WTC11 (cell line): ENCODE results near the gene CAMK2D. TPM values are rescaled to one million over a fixed set of nuclear protein-coding genes. Genes with fewer than 3 reads are reported as not detected.

Experiments used
- ATAC-seq: fragments of 200-7000 bp; cut with Tn5 transposase; 2 replicates; pipeline ENCODE4 v1.10.0; 2021; ENCODE audit warnings: mild to moderate bottlenecking, moderate library complexity
- CTCF ChIA-PET: fragments of 300-600 bp; sonication (Branson Sonifier 250); formaldehyde crosslinking; loops from one replicate; lab custom pipeline; 2021; ENCODE audit warnings: antibody characterized with exemption; lab: Charles Lee
- POLR2A ChIA-PET: fragments of 350-600 bp; sonication (Branson Sonifier 250); formaldehyde crosslinking; loops from one replicate; lab custom pipeline; 2021; ENCODE audit warnings: antibody characterized with exemption; lab: Charles Lee
- DNase-seq: peaks from one replicate; pipeline ENCODE4 v3.0.0; 2021; ENCODE audit warnings: low spot score
- H3K27ac Mint-ChIP-seq: 2 replicates; pipeline ENCODE4 v1.8.0; 2021; ENCODE audit warnings: mixed read lengths
- H3K27me3 Mint-ChIP-seq: 2 replicates; pipeline ENCODE4 v1.8.0; 2021; ENCODE audit warnings: low read depth, mild to moderate bottlenecking, moderate library complexity, mixed read lengths
- H3K36me3 Mint-ChIP-seq: 2 replicates; pipeline ENCODE4 v1.8.0; 2021; ENCODE audit warnings: mixed read lengths
- H3K4me1 Mint-ChIP-seq: 2 replicates; pipeline ENCODE4 v1.8.0; 2022; ENCODE audit warnings: mixed read lengths
- H3K4me3 Mint-ChIP-seq: 2 replicates; pipeline ENCODE4 v1.8.0; 2021; ENCODE audit warnings: mild to moderate bottlenecking, moderate library complexity, mixed read lengths
- H3K9me3 Mint-ChIP-seq: 2 replicates; pipeline ENCODE4 v1.8.0; 2021; ENCODE audit warnings: mixed read lengths
- CREB1 ChIP-seq: sonication (generic); formaldehyde crosslinking; IDR thresholded peaks from 2 replicates; pipeline ENCODE4 v1.8.0; 2023; ENCODE audit warnings: mild to moderate bottlenecking, missing genetic modification reagents
- ELF4 ChIP-seq: sonication (generic); formaldehyde crosslinking; IDR thresholded peaks from 2 replicates; pipeline ENCODE4 v1.8.1; 2022; ENCODE audit warnings: low read depth, mild to moderate bottlenecking, moderate library complexity, missing genetic modification reagents
- GABPB1 ChIP-seq: sonication (generic); formaldehyde crosslinking; IDR thresholded peaks from 2 replicates; pipeline ENCODE4 v1.8.1; 2023; ENCODE audit warnings: mild to moderate bottlenecking, missing genetic modification reagents
- GRHL2 ChIP-seq: fragments of 250-450 bp; sonication (Bioruptor Pico); IDR thresholded peaks from 2 replicates; pipeline ENCODE4 v1.8.0; 2022; ENCODE audit warnings: mild to moderate bottlenecking, moderate library complexity; ENCODE audit not compliant: insufficient replicate concordance, severe bottlenecking
- JAZF1 ChIP-seq: fragments of 250-450 bp; sonication (Bioruptor Pico); IDR thresholded peaks from 2 replicates; pipeline ENCODE4 v1.9.0; 2021; ENCODE audit warnings: moderate library complexity, mild to moderate bottlenecking, inconsistent platforms
- NFE2L1 ChIP-seq: sonication (generic); formaldehyde crosslinking; IDR thresholded peaks from 2 replicates; pipeline ENCODE4 v1.8.1; 2023; ENCODE audit warnings: missing genetic modification reagents
- PRRX2 ChIP-seq: fragments of 250-450 bp; sonication (Bioruptor Pico); IDR thresholded peaks from 2 replicates; pipeline ENCODE4 v1.8.0; 2021; ENCODE audit warnings: mild to moderate bottlenecking
- RORB ChIP-seq: fragments of 250-450 bp; sonication (Bioruptor Pico); IDR thresholded peaks from 2 replicates; pipeline ENCODE4 v1.9.0; 2021; ENCODE audit warnings: mild to moderate bottlenecking
- TEAD1 ChIP-seq: sonication (generic); formaldehyde crosslinking; IDR thresholded peaks from 2 replicates; pipeline ENCODE4 v1.8.0; 2022; ENCODE audit warnings: mild to moderate bottlenecking, missing genetic modification reagents
- ZNF121 ChIP-seq: sonication (generic); formaldehyde crosslinking; IDR thresholded peaks from 2 replicates; pipeline ENCODE4 v1.8.0; 2023; ENCODE audit warnings: missing genetic modification reagents
- ZNF263 ChIP-seq: sonication (generic); formaldehyde crosslinking; IDR thresholded peaks from 2 replicates; pipeline ENCODE4 v1.8.1; 2022; ENCODE audit warnings: low read depth, mild to moderate bottlenecking, moderate library complexity, missing genetic modification reagents
- total RNA-seq: library from RNA; stranded (reverse); gene quantifications from 3 replicates; pipeline ENCODE4 v1.2.3, GENCODE V29; 2021
- TF ChIP-seq, protein P1 (sequence below): fragments of 250-450 bp; sonication (Bioruptor Pico); IDR thresholded peaks from 2 replicates; pipeline ENCODE4 v1.8.0; 2021; ENCODE audit warnings: mild to moderate bottlenecking
- TF ChIP-seq, protein P2 (sequence below): sonication (generic); formaldehyde crosslinking; IDR thresholded peaks from 2 replicates; pipeline ENCODE4 v1.8.1; 2023; ENCODE audit warnings: mild to moderate bottlenecking, missing genetic modification reagents, moderate library complexity
- TF ChIP-seq, protein P3 (sequence below): sonication (generic); formaldehyde crosslinking; IDR thresholded peaks from 2 replicates; pipeline ENCODE4 v1.8.0; 2023; ENCODE audit warnings: missing genetic modification reagents
- TF ChIP-seq, protein P4 (sequence below): fragments of 250-450 bp; sonication (Bioruptor Pico); IDR thresholded peaks from 2 replicates; pipeline ENCODE4 v1.9.0; 2021; ENCODE audit warnings: mild to moderate bottlenecking
- TF ChIP-seq, protein P5 (sequence below): sonication (generic); formaldehyde crosslinking; IDR thresholded peaks from 2 replicates; pipeline ENCODE4 v1.8.1; 2022; ENCODE audit warnings: mild to moderate bottlenecking, moderate library complexity, missing genetic modification reagents
- TF ChIP-seq, protein P6 (sequence below): sonication (generic); formaldehyde crosslinking; IDR thresholded peaks from 2 replicates; pipeline ENCODE4 v1.8.0; 2022; ENCODE audit warnings: mild to moderate bottlenecking, missing genetic modification reagents

The CAMK2D gene
- total RNA-seq, 1 experiment from 2014 or later: 16.5 TPM

DNA sequence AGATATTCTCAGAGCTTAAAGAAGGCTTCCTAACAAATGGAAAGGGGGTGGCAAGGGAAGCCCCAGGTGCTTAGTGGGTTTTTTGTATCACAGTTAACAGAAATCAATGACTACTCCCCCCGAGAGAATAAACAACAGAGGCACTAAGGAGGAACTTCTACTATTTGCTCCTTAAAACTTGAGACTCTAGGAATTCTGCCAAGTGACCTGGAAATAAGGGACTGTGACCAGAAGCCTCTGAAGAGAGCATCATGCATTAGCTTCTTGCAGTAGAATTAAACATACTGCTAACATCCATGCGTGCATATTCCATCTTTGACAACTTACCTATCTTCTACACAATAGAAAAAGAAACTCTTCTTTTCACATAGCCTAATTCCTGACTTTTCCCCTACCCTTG, 86.8 kb downstream of the CAMK2D start (continued):
- TF ChIP-seq ZNF263 (CRISPR knock-in tag) (no peak), RORB (CRISPR knock-in tag) (no peak), NFE2L1 (CRISPR knock-in tag) (no peak), JAZF1 (CRISPR knock-in tag) (no peak), ZNF121 (CRISPR knock-in tag) (no peak), PRRX2 (CRISPR knock-in tag) (no peak)
- TF ChIP-seq, protein P1, sequence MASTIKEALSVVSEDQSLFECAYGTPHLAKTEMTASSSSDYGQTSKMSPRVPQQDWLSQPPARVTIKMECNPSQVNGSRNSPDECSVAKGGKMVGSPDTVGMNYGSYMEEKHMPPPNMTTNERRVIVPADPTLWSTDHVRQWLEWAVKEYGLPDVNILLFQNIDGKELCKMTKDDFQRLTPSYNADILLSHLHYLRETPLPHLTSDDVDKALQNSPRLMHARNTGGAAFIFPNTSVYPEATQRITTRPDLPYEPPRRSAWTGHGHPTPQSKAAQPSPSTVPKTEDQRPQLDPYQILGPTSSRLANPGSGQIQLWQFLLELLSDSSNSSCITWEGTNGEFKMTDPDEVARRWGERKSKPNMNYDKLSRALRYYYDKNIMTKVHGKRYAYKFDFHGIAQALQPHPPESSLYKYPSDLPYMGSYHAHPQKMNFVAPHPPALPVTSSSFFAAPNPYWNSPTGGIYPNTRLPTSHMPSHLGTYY: no peak

DNA sequence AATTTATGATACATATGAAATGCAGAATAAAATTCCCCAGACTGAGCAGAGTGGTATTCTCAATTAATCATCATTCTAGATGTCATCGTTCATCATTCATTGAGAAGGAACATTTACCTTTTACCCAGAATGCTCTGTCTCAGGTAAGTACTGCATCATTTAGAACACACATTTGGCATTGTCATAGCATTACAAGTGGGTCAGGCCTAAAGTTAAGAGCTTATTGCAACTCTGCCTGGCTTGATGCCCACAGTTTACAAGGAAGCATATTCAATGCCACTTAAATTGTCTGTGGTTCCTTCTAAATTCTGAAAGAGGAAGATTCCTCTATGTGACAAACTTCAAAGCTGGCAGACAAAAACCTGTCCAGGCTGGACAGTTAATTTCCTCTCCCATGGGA, 87.3 kb downstream of the CAMK2D start:
- H3K27ac Mint-ChIP-seq: no peak overlapping the region
- CTCF ChIA-PET: interaction anchor here (1.5 to 2.2 kb wide), 2 partner anchors 11 to 127 kb away, joined by 6 to 14 read pairs; no protein-coding TSS in a partner anchor
- no peak for ATAC-seq

DNA sequence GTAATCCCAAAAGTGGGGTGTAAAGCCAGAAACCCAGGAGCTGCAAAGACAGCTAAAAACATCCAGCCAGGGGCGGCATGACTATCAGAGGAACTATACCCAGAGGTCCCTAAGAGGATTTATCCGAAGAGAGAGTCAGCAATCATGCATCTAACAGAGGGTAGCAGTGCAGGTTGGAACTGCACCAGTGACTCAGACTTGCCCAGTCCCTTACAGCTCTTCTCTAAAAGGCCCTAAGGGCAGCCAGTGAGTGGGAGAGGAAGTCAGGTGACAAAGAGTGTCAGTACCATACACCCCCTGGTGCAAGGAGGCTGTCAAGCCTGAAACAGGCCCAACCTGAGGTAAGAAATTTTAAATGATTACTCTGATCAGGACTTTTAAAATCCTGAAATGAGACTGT, 88.1 kb downstream of the CAMK2D start:
- Mint-ChIP-seq H3K27me3 (no peaks in the 10 kb centered on the region), H3K4me1 (peaks cover 10% of the 10 kb centered on the region), H3K9me3 (no peaks in the 10 kb centered on the region), H3K27ac (no peak overlapping the region), H3K36me3 (no peaks in the 10 kb centered on the region), H3K4me3 (no peak overlapping the region)
- CTCF ChIA-PET: interaction anchor here (0.7 to 2.2 kb wide), 3 partner anchors 11 to 126 kb away, joined by 3 to 14 read pairs (median 6); no protein-coding TSS in a partner anchor
- peak; percentile 98 for ATAC-seq
- POLR2A ChIA-PET: interaction anchor here (1.9 kb wide), 1 partner anchor 36 kb away, joined by 4 read pairs; no protein-coding TSS in a partner anchor
- DNase-seq: no peak
- TF ChIP-seq, protein P2, sequence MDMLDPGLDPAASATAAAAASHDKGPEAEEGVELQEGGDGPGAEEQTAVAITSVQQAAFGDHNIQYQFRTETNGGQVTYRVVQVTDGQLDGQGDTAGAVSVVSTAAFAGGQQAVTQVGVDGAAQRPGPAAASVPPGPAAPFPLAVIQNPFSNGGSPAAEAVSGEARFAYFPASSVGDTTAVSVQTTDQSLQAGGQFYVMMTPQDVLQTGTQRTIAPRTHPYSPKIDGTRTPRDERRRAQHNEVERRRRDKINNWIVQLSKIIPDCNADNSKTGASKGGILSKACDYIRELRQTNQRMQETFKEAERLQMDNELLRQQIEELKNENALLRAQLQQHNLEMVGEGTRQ: peak; percentile 47; the same call in 1 of the 2 replicates
- no peak for TF ChIP-seq TEAD1 (CRISPR knock-in tag)

More for the DNA sequence above, 87.3 kb downstream of the CAMK2D start:
- peaks cover 10% of the 10 kb centered on the region for H3K4me1 Mint-ChIP-seq
- H3K36me3 Mint-ChIP-seq: no peaks in the 10 kb centered on the region
- TF ChIP-seq, protein P3, sequence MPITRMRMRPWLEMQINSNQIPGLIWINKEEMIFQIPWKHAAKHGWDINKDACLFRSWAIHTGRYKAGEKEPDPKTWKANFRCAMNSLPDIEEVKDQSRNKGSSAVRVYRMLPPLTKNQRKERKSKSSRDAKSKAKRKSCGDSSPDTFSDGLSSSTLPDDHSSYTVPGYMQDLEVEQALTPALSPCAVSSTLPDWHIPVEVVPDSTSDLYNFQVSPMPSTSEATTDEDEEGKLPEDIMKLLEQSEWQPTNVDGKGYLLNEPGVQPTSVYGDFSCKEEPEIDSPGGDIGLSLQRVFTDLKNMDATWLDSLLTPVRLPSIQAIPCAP (CRISPR knock-in tag): no peak
- TF ChIP-seq GABPB1 (CRISPR knock-in tag): no peak
- TF ChIP-seq, protein P4, sequence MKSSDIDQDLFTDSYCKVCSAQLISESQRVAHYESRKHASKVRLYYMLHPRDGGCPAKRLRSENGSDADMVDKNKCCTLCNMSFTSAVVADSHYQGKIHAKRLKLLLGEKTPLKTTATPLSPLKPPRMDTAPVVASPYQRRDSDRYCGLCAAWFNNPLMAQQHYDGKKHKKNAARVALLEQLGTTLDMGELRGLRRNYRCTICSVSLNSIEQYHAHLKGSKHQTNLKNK (CRISPR knock-in tag): no peak
- no peak for TF ChIP-seq ELF4 (CRISPR knock-in tag)
- TF ChIP-seq, protein P5, sequence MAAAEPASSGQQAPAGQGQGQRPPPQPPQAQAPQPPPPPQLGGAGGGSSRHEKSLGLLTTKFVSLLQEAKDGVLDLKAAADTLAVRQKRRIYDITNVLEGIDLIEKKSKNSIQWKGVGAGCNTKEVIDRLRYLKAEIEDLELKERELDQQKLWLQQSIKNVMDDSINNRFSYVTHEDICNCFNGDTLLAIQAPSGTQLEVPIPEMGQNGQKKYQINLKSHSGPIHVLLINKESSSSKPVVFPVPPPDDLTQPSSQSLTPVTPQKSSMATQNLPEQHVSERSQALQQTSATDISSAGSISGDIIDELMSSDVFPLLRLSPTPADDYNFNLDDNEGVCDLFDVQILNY (CRISPR knock-in tag): no peak
- TF ChIP-seq, protein P6, sequence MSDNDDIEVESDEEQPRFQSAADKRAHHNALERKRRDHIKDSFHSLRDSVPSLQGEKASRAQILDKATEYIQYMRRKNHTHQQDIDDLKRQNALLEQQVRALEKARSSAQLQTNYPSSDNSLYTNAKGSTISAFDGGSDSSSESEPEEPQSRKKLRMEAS (CRISPR knock-in tag): no peak
- TF ChIP-seq CREB1 (CRISPR knock-in tag): no peak
- TF ChIP-seq, protein P2: no peak
- TF ChIP-seq GRHL2 (CRISPR knock-in tag): no peak
- no peak for TF ChIP-seq ZNF121 (CRISPR knock-in tag)
- no peaks in the 10 kb centered on the region for H3K9me3 Mint-ChIP-seq
- POLR2A ChIA-PET: interaction anchor here (1.9 kb wide), 1 partner anchor 36 kb away, joined by 4 read pairs; no protein-coding TSS in a partner anchor
- H3K4me3 Mint-ChIP-seq: no peak overlapping the region
- no peaks in the 10 kb centered on the region for H3K27me3 Mint-ChIP-seq
- no peak for DNase-seq
